ENCODE measurements around the gene SMURF1.

The SMURF1 gene

GRCh38 chr7:99041526-99041925 lies 102.4 kb downstream of the SMURF1 start:
- TF ChIP-seq CTCF (IDR thresholded peaks at IDR 0.05; ENCODE audit: insufficient read depth, missing control alignments): no peak

GRCh38 chr7:99040104-99040958 lies 103.6 kb downstream of the SMURF1 start:
- FAIRE-seq (no peak), DNase-seq (ENCODE audit: insufficient read length, low spot score) (peak; percentile 90)
- TF ChIP-seq CTCF (IDR thresholded peaks at IDR 0.05; ENCODE audit: insufficient read depth, missing control alignments): peak; percentile 85

More at GRCh38 chr7:99041526-99041925, 102.4 kb downstream of the SMURF1 start:
- FAIRE-seq: no peak
- no peak for DNase-seq (ENCODE audit: insufficient read length, low spot score)

- FAIRE-seq: no peak
- DNase-seq (ENCODE audit: insufficient read length, low spot score): no peak
- no peak for TF ChIP-seq CTCF (IDR thresholded peaks at IDR 0.05; ENCODE audit: insufficient read depth, missing control alignments)
Observed at GRCh38 chr7:99039384-99039891, 104.5 kb downstream of the SMURF1 start.

- no peak for TF ChIP-seq CTCF (IDR thresholded peaks at IDR 0.05; ENCODE audit: insufficient read depth, missing control alignments)
- FAIRE-seq: no peak
- no peak for DNase-seq (ENCODE audit: insufficient read length, low spot score)
Observed at GRCh38 chr7:99038086-99038855, 105.6 kb downstream of the SMURF1 start.

GRCh38 chr7:99037327-99037940 lies 106.5 kb downstream of the SMURF1 start:
- TF ChIP-seq CTCF (IDR thresholded peaks at IDR 0.05; ENCODE audit: insufficient read depth, missing control alignments): no peak
- FAIRE-seq (no peak), DNase-seq (ENCODE audit: insufficient read length, low spot score) (no peak)

GRCh38 chr7:99036546-99037111 lies 107.3 kb downstream of the SMURF1 start:
- no peak for DNase-seq (ENCODE audit: insufficient read length, low spot score)
- no peak for FAIRE-seq
- TF ChIP-seq CTCF (IDR thresholded peaks at IDR 0.05; ENCODE audit: insufficient read depth, missing control alignments): peak; percentile 9
